GM11168 (cell line): Measurements from ENCODE around the gene CACHD1.
"Not testable (repeated sequence)": the region's sequence is repeated elsewhere in the genome, so short reads cannot be mapped to it uniquely, and the experiment has no call there.

Experiments
- in situ Hi-C: fragments of 300-500 bp; cut with MboI; formaldehyde crosslinking; loops from one replicate; pipeline ENCODE4 v1.12.0; 2022; ENCODE audit warnings: low sequenced_read_pairs; ENCODE audit not compliant: unreplicated experiment

CACHD1 gene

GRCh38 chr1:64578270-64578973 lies 108.5 kb downstream of the CACHD1 start:
- in situ Hi-C loops = no loop called here

- in situ Hi-C loops = no loop called here
Observed at GRCh38 chr1:64579767-64580166, 109.8 kb downstream of the CACHD1 start.

- in situ Hi-C loops = no loop called here
Observed at GRCh38 chr1:64581135-64581842, 111.4 kb downstream of the CACHD1 start.

DNA sequence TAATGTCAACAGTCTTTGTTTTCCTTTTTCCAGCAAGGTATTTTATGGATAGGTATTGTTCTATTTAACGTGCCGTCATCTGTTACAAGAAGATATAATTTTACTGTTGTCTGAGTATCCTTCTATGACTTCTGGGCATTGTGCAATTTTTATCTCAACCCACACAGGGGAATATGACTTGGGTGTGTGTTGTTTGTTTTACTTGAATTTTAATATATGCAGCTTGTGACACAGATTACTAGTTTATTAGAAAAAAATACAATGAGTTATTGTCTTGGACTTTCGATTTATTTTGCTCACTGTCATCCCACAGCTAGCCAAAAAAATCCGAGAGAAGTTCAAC lies 111.9 kb downstream of the CACHD1 start:
- in situ Hi-C loops = no loop called here

- in situ Hi-C loops = no loop called here
Observed at GRCh38 chr1:64584479-64584878, 114.5 kb downstream of the CACHD1 start.

DNA sequence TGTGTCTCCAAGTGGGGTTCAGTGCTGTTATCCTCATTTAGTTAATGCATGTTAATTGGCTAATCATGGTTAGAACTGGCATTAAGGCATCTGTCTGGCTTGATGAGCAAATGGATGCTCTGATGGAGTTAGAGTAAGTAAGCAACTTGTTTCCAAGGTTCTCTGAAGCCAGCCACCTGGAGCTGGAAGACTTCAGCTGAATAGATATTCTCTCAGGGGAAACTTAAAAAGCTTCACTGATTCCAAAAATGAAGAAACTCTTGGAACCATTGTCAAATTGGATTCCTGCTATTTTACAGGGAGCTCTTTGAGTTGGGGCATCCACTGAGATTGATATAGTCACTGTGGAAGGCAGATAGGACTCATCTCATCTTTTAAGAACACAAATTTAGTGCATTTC lies 118.9 kb downstream of the CACHD1 start:
- in situ Hi-C loops = no loop called here

DNA sequence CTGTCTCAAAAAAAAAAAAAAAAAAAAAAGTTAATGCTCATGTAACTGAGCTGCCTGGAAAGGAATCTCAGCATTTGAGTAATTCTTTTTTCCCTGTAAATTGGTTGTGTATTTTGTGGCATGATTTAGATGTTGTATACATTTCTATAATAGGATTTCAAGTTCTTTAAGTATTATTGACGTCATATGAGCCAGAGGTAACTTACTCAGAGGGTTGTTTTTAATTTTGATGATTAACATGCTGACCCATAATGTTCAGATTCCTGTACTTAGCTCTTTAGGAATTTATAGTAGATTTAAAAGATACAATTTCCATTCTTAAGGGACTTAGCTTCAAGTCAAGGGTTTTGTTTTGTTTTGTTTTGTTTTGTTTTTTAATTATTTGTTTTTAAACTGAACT lies 120.4 kb downstream of the CACHD1 start:
- in situ Hi-C loops = no loop called here

GRCh38 chr1:64594446-64594845 lies 124.5 kb downstream of the CACHD1 start:
- in situ Hi-C loops = no loop called here

GRCh38 chr1:64595871-64596515 lies 126.1 kb downstream of the CACHD1 start:
- in situ Hi-C loops = no loop called here

- in situ Hi-C loops = no loop called here
Observed at GRCh38 chr1:64597113-64597512, 127.2 kb downstream of the CACHD1 start.

- in situ Hi-C loops = no loop called here
Observed at GRCh38 chr1:64598100-64598571, 128.2 kb downstream of the CACHD1 start.

DNA sequence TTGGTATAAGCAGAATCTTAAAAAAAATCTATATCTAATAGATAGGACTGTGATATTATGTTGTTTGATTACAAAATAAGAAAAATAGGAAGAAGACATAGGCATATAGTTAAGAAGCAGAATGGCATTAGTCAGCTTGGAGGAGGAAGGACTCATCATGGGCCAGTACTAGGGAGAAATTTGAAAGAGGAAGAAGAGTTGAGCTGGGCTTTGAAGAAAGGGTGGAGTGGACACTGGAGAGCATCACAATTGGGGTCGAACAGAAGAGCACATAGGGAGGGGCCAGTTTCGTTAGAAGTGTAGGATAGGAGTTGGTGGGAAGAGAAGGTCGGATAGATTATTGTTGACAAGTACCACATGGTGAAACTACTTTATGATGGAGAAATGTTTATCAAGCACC lies 129.3 kb downstream of the CACHD1 start:
- in situ Hi-C loops = no loop called here

DNA sequence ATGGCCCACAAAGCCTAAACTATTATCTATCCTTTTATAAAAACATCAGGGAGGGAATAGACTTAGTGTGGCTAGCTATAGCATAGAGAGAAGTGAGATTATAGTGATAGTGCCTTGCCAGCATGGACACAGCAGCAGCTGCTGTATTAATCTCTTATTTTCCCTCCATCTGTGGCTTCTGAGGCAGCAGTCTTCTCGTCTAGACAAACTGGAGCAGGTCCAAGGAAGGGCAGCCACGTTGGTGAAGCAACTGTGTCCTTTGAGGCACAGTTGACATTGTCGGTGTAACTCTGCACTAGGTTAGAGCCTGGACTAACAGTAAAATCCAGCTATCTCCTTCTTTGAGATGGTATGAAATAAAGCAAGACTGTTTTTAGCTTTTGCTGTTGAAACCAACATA lies 131.3 kb downstream of the CACHD1 start:
- in situ Hi-C loops = no loop called here

GRCh38 chr1:64608005-64608650 lies 138.2 kb downstream of the CACHD1 start:
- in situ Hi-C loops = no loop called here

- in situ Hi-C loops = no loop called here
Observed at GRCh38 chr1:64608651-64609048, 138.7 kb downstream of the CACHD1 start.

DNA sequence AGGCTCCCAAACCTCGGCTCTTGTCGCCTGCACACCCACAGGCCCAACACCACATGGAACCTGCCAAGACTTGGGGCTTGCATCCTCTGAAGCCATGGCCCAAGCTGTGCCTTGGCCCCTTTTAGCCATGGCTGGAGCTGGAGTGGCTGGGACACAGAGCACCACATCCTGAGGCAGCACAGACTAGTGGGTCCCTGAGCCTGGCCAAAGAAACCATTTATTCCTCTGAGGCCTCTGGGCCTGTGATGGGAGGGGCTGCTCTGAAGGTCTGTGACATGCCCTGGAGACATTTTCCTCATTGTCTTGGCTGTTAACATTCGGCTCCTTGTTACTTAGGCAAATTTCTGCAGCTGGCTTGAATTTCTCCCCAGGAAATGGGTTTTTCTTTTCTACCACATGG lies 141.0 kb downstream of the CACHD1 start:
- in situ Hi-C loops = not testable (repeated sequence)

GRCh38 chr1:64616039-64616438 lies 146.1 kb downstream of the CACHD1 start:
- in situ Hi-C loops = no loop called here

GRCh38 chr1:64623750-64624191 lies 153.8 kb downstream of the CACHD1 start:
- in situ Hi-C loops = no loop called here

DNA sequence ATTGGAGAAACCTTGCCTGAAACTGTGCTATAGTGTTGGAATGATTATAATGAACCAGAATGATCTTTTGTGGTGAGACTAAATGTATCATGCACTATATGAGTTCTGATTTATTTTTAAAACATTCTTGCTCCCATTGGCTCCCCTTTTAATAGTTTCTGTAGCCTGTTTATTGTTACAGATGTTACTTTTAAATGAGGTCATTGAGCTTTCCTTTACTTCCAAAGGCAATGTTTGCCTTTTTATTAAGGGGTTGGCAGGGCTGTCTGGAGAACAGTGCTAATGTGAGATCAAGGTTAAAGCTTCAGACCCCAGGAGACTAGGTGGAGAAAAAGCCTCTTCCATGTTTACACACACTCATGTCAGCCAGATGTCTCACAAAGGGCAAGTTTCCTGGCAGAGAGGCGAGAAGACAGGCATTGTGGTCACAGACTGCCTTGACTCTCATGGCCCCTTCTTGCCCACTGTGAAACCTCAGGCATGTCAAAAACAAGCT lies 154.3 kb downstream of the CACHD1 start:
- in situ Hi-C loops = no loop called here

DNA sequence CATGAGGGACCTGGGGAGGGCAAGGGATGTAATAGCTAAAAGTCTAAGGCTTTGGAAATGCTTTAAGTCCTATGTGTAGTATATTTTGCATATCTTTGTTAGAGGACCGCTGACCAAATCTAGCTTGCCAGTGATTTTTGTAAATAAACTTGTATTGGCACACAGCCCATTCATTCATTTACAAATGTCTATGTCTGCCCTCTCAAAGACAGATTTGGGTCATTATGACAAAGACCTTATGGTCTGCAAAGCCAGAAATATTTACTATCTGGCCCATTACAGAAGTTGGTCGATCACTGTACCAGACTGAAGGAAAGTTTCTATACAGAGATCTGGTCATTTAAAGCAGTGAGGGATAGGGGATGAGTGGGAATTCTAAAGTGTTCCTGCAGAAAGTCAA lies 154.9 kb downstream of the CACHD1 start:
- in situ Hi-C loops = no loop called here

- in situ Hi-C loops = no loop called here
Observed at GRCh38 chr1:64630611-64631010, 160.7 kb downstream of the CACHD1 start.
